ENCODE results near the gene ANKRD6. TPM values are rescaled to one million over a fixed set of nuclear protein-coding genes. Genes with fewer than 3 reads are reported as not detected.

Gene ANKRD6
- total RNA-seq, 1 donor from 2014 or later, result 70.9 TPM

GRCh38 chr6:89430201-89430962 is 2.6 kb upstream of the ANKRD6 start:
- H3K27ac Mint-ChIP-seq (ENCODE audit: unreplicated experiment), result no peak overlapping the region
- H3K36me3 Mint-ChIP-seq (ENCODE audit: low read depth, unreplicated experiment), result no peaks in the 10 kb centered on the region
- TF ChIP-seq, protein P1, sequence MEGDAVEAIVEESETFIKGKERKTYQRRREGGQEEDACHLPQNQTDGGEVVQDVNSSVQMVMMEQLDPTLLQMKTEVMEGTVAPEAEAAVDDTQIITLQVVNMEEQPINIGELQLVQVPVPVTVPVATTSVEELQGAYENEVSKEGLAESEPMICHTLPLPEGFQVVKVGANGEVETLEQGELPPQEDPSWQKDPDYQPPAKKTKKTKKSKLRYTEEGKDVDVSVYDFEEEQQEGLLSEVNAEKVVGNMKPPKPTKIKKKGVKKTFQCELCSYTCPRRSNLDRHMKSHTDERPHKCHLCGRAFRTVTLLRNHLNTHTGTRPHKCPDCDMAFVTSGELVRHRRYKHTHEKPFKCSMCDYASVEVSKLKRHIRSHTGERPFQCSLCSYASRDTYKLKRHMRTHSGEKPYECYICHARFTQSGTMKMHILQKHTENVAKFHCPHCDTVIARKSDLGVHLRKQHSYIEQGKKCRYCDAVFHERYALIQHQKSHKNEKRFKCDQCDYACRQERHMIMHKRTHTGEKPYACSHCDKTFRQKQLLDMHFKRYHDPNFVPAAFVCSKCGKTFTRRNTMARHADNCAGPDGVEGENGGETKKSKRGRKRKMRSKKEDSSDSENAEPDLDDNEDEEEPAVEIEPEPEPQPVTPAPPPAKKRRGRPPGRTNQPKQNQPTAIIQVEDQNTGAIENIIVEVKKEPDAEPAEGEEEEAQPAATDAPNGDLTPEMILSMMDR (IDR thresholded peaks at IDR 0.05; ENCODE audit: unreplicated experiment), result no peak
- H3K27me3 Mint-ChIP-seq (ENCODE audit: unreplicated experiment), result peaks cover 6% of the 10 kb centered on the region
- H3K4me3 Mint-ChIP-seq (ENCODE audit: unreplicated experiment), result no peak overlapping the region
- no peaks in the 10 kb centered on the region for H3K9me3 Mint-ChIP-seq (ENCODE audit: unreplicated experiment)
- H3K4me1 Mint-ChIP-seq (ENCODE audit: unreplicated experiment), result peaks cover 19% of the 10 kb centered on the region
- DNase-seq (ENCODE audit: low spot score), result no peak

DNA sequence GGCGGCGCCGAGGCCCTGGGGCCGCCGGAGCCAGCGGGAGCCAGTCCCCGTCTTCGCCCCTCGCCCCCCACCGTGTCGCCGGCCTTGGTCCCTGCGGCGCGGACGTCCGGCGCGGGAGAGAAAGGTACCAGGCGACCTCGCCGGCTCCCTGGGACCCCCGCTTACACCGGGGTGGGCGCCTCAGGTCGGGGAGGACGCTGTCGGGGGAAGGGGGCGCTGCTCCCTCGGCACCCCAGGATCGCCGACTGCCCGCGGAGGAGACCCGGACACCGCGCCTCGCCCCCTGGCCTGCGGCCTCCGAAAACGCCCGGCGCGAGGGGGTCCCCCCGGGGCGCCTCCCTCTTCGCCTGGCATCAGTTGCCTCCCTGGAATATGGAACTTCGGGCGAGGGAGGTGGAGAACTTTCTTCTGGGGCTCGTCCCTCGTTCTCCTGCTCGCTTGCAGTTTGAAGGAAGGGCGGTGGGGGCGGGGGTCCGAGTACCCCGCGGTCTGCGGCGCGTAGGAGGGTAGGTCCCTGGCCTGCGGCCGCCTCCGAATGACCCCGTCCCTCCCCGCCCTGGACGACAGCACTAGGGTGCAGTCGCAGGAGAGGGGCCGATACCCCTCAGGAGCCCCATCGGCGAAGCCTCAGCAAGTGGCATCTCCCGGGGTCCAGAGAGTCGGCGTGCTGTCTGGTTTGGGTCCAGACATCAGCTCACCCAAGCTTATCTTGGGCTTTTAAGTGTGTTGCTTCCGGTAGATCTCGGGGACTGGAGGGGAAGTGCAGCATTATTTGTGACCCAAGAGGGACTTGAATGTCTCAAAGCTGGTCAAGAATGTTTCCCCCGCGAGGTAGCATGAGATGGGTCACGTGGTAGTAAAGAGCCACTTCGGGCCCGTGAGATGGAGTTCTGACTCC is 549 bp downstream of the ANKRD6 start:
- peaks cover 6% of the 10 kb centered on the region for H3K27me3 Mint-ChIP-seq (ENCODE audit: unreplicated experiment)
- TF ChIP-seq, protein P1 (IDR thresholded peaks at IDR 0.05; ENCODE audit: unreplicated experiment), result no peak
- peaks cover 34% of the 10 kb centered on the region for H3K4me1 Mint-ChIP-seq (ENCODE audit: unreplicated experiment)
- H3K4me3 Mint-ChIP-seq (ENCODE audit: unreplicated experiment), result peak overlapping the region; percentile 93
- no peaks in the 10 kb centered on the region for H3K36me3 Mint-ChIP-seq (ENCODE audit: low read depth, unreplicated experiment)
- H3K9me3 Mint-ChIP-seq (ENCODE audit: unreplicated experiment), result no peaks in the 10 kb centered on the region
- DNase-seq (ENCODE audit: low spot score), result peak; percentile 24
- H3K27ac Mint-ChIP-seq (ENCODE audit: unreplicated experiment), result no peak overlapping the region

GRCh38 chr6:89434150-89434499 is 1.2 kb downstream of the ANKRD6 start:
- no peaks in the 10 kb centered on the region for H3K9me3 Mint-ChIP-seq (ENCODE audit: unreplicated experiment)
- no peaks in the 10 kb centered on the region for H3K36me3 Mint-ChIP-seq (ENCODE audit: low read depth, unreplicated experiment)
- H3K4me1 Mint-ChIP-seq (ENCODE audit: unreplicated experiment), result peaks cover 34% of the 10 kb centered on the region
- H3K27me3 Mint-ChIP-seq (ENCODE audit: unreplicated experiment), result peaks cover 6% of the 10 kb centered on the region
- H3K4me3 Mint-ChIP-seq (ENCODE audit: unreplicated experiment), result peak overlapping the region; percentile 93
- no peak for DNase-seq (ENCODE audit: low spot score)
- TF ChIP-seq, protein P1 (IDR thresholded peaks at IDR 0.05; ENCODE audit: unreplicated experiment), result no peak
- H3K27ac Mint-ChIP-seq (ENCODE audit: unreplicated experiment), result no peak overlapping the region

- H3K4me1 Mint-ChIP-seq (ENCODE audit: unreplicated experiment), result peaks cover 34% of the 10 kb centered on the region
- TF ChIP-seq, protein P1 (IDR thresholded peaks at IDR 0.05; ENCODE audit: unreplicated experiment), result no peak
- no peaks in the 10 kb centered on the region for H3K9me3 Mint-ChIP-seq (ENCODE audit: unreplicated experiment)
- H3K4me3 Mint-ChIP-seq (ENCODE audit: unreplicated experiment), result peak overlapping the region; percentile 57
- no peaks in the 10 kb centered on the region for H3K36me3 Mint-ChIP-seq (ENCODE audit: low read depth, unreplicated experiment)
- no peak for DNase-seq (ENCODE audit: low spot score)
- peaks cover 6% of the 10 kb centered on the region for H3K27me3 Mint-ChIP-seq (ENCODE audit: unreplicated experiment)
- peak overlapping the region; percentile 78 for H3K27ac Mint-ChIP-seq (ENCODE audit: unreplicated experiment)
These were observed 2.0 kb downstream of the ANKRD6 start for GRCh38 chr6:89434954-89435353.
